Cerebellar nuclear complex (tissue), 1 donor: ENCODE measurements around the gene TRANK1.
A peak's percentile ranks its signal among the peaks of the same experiment; 100 is the strongest.
"Not testable (repeated sequence)": the region's sequence is repeated elsewhere in the genome, so short reads cannot be mapped to it uniquely, and the experiment has no call there.

ENCODE experiments used
- DNase-seq, 2 experiments: peaks; one replicate each; lab custom pipeline; 2025; lab: John Stamatoyannopoulos, UW

Gene TRANK1

DNA sequence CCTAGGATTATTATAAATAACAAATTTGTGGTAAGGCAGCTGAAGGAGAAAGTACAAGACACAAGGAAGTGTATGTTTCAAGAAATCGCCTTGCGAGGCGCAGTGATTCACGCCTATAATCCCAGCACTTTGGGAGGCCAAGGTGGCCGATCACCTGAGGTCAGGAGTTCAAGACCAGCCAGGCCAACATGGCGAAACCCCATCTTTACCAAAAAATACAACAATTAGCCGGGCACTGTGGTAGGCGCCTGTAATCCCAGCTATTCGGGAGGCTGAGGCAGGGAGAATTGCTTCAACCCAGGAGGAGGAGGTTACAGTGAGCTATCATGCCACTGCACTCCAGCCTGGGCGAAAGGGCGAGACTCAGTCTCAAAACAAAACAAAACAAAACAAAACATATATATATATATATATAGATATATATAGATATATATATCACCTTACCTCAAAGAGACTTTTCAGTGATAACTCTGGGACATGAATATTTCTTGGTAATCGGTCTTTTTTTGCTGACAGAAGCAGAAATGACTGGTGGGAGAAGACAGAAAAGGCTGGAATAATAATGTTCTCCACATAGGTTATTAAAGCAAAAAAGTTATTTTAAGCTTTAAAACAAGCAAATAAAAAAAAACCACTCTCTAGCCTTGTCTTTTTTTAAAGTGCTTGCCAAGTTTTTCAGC, 52.3 kb downstream of the TRANK1 start:
- no peak for DNase-seq

DNA sequence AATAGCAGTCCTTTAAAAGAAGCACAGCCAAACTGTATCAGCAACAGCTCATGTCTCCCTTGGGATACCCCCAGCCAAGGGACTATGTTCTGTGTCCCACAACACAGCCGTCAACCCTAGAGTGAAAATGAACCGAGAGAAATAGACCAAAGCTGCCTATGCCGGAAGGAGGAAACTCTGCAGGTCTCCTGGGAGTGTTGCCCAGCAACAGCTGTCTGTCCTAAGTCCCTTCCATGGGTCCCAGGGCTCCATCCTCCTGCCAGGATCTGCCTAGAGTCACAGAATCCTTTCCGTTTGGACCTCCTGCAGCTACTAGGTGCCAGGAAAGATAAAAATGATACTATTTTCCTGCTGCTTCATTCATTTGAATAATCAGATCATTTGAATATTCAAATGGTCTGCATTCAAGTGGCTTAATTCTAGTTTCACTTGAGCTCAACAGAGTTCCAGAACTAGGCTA, 53.1 kb downstream of the TRANK1 start:
- no peak for DNase-seq

DNA sequence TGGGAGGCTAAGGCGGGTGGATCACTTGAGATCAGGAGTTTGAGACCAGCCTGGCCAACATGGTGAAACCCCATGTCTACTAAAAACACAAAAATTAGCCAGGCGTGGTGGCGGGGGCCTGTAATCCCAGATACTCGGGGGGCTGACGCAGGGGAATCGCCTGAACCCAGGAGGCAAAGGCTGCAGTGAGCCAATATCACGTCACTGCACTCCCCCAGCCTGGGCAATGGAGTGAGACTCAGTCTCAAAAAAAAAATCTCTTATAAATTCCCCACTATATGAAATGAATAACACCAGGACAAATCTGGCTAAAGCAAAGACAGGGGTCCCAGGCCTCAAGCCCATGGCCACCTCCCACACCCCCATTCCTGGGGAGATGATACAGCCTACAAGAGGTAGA, 53.8 kb downstream of the TRANK1 start:
- not testable (repeated sequence) for DNase-seq

DNA sequence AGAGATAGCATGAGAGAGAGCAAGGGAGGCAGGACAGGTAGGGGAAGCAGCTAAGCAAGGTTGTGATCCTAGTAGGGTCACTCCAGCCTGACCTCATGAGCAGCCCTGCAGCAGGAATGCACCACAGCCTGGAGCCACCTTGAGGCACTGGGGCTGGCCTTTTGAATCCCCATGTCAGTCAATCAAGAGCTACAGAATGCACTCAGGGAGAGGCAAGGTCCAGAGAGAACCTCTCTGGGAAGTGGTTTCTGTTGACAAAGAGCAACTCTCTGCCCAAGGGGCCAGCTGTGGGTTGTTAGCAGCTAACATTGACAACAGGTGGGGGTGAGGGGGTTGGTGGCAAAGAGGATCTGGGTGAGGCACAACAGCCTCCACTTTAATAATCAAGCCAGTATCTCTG, 54.6 kb downstream of the TRANK1 start:
- DNase-seq, result no peak

DNA sequence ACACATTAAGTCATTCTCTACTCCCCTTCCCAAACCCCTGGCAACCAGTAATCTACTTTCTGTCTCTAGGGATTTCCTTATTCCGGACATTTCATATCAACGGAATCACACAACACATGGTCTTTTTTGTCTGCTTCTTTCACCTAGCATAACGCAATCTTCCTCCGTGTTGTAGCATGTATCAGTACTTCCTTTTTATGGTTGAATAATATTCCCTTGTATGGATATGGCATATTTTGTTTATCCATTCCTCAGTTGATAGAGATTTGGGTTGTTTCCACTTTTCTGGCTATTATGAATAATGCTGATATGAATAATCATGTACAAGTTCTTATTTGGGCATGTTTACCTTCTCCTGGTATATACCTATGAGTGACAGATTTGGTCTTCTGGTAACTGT, 63.1 kb downstream of the TRANK1 start:
- no peak for DNase-seq

DNA sequence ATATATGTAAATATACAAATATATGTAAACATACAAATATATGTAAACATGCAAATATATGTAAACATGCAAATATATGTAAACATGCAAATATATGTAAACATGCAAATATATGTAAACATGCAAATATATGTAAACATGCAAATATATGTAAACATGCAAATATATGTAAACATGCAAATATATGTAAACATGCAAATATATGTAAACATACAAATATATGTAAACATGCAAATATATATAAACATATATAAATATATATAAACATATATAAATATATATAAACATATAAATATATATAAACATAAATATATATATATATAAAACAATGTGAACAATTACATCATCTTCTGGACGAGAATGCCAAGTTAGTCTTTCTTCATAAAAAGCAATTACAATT, 65.0 kb downstream of the TRANK1 start:
- DNase-seq, result not testable (repeated sequence)

DNA sequence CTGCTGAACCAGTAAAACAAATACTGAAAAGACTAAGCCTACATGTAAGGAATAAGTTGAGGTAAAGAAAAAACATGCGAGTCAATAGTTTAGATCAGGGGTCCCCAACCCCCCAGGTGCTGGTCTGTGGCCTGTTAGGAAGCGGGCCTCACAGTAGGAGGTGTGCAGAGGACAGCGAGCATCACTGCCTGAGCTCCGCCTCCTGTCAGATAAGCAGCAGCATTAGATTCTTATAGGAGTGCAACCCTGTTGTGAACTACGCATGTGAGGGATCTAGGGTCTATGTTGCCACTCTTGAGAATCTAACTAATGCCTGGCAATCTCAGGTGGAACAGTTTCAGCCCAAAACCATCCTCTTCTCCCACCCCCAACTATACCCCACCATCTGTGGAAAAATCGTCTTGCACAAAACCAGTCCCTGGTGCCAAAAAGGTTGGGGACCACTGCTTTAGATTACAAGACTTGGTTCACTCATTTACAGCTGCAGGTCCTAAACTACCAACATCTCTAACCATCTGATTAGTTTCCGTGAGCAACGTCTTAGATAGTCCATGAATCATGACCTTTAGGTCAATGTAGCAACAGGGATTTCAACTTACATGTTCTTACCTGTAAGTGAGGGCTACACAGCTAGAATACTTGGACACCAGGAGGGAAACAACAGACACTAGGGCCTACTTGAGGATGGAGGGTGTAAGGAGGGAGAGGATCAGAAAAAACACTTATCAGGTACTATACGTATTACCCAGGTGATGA, 66.7 kb downstream of the TRANK1 start:
- no peak for DNase-seq

DNA sequence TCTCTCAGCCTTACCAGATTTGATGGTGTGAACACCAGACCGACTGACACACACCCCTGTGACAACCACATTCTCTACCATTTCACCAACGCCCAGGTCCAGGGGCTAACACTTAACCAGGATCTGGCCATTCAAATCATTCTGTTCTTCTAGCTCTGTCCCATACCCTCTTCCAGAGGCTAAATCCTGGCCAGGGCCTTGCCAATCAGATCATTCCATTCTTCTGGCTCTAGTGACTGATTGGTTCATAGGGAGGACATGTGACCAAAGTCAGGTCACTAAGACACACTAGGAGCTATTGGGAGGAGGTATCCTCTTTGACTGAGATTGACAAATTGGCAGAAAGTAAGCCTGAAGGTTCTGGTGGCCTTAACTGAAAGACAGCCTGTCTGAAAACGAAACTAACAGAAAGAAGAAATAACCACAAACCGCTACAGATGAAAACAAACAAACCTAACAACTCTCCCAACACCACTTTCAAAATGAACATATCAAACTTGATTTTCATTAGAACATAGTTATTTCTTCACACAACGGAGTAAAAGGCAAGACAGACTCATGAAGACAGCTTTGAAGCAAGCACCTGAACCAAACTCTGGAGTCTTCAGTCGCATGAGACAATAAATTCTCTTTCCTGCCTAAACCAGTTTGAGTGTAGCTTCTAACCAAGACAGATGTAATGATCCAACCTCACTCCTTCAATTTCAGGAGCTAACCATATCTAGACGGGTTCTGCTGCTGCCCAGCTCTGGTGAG, 68.5 kb downstream of the TRANK1 start:
- DNase-seq, result no peak

DNA sequence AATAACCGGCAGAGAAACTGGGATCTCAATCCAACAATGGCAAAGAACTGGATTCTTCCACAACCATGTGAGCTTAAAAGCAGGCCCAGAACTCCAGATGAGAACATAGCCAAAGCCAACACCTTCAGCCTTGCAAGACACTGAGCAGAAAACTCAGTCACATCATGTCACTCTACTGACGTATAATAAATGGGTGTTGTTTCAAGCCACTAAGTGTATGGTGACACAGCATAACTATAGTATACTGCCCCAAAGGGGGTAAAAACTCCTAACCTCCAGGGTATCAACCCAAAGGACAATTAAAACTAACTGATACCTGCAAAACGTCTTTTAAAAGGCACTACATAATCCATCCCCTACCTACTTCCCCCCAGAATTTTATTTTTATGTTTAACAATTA, 69.5 kb downstream of the TRANK1 start:
- no peak for DNase-seq

DNA sequence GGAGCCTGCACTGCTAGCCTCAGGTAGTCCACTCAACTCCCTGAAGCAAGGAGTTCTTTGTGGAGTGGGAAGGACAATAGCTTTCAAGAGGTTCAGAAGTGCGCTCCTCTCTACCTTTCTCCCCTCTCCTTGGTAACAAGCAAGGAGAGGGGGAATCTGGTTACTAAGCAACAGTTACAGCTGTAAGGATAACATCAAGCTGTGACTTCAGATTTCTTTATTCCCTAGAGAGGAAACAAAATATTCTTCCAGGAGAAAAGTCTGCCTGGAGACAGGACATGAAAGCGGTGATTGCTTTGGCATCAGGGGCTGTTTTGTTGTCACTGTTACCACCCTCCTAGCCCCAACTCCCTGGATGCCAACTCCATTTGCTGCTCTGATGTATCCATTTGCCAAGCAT, 70.4 kb downstream of the TRANK1 start:
- DNase-seq, result no peak

DNA sequence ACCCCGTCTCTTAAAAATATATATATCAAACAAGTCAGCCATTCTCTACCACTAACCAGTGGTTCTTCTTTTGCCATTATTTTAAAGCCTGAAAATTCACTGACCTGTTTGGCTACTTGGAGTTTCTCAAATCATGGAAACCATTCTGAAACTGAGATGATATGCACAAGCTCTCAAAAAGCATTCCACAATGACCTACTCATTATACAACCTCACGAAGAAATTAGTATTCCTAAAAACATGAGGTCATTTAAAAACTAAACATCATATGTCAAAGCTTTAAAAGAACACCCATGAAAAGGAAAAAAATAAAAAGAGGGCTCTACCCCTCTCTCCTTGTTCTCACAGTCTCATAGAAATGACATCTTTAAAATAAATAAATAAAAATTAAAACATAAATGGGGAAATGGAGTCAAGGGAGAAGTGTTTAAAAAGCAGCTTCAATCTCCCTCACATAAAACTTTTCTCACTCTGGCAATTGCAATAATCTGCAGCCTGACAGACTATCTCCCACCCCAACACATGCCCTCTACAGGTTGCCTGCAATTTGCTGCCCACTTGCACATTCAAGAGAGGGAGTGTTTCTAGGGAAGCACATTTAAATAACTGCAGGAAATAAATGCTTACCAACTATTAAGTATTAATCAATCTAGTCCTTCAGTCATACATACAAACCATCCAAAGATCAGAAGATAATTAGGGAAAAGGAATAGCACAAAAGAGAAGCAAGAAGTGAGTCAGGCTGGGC, 73.3 kb downstream of the TRANK1 start:
- DNase-seq, result no peak

DNA sequence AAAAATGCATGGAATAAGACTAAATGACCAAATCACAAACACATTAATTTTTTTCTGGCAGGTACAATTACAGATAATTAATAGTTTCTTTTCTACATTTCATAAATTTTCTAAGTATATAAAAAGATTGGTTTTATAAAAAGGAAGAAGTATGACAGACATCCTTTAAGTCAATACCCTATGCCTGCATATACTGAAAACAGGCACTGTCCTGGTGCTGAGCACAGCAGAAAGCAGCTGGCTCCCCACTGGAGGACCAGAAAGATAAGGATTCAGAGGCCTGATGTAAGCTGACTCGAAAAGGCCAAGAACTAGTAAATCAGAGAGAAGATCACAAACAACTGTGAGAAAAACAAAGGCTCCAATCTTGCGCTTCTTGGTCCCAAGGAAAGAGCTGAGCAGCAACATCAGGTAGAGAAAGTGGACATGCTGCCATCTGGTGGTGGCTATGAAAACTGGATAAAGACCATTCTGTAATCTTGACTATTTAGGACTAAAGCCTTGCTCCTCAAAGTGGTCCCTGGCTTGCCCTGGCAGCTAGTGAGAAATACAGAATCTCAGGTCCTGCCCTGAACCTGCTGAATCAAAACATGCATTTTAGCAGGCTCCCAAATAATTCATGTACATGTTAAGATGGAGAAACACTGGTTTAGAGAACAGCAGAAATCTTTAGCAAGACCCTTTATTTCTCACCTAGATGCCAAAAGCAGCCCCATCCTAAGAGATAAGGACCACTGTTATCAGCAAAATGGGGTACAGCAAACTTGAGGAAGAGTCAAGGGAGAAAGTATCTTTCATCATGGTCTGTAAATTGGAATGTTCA, 76.0 kb downstream of the TRANK1 start:
- DNase-seq, result peak in 1 of 2 experiments; percentile 23

DNA sequence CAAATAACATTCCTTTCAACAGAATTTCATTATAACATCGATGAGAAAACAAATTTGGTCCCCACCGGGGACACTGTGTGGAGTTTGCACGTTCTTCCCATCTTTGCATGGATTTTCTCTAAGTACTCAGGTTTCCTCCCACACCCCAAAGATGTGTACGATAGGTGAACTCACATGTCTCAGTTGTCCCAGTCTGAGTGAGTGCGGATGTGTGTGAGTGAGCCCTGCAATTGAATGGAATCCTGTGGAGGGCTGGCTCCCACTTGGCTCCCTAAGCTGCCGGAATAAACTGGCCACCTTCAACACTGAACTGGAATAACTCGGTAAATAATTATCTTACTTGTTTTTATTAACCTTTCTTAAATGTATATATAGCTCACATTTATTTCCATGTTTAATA, 77.0 kb downstream of the TRANK1 start:
- DNase-seq, result no peak

DNA sequence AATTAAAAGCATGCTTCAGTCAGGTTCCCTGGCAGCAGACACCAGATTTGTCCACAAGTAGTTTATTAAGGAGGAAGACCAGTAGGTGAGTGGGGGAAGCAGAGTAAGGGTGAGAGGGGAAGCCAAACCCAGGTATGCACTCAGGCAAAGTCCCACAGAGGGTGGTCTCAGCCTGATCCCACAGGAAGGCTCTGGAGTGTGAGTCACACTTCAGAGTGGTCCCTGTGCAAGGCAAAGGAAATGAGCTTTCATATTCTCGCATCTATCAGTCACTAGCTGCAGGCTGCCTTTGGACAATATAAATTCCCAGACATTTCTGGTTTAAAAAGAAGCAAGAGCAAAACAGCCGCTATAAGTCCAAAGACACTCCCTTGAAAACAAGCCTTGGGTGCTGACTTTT, 78.5 kb downstream of the TRANK1 start:
- no peak for DNase-seq

DNA sequence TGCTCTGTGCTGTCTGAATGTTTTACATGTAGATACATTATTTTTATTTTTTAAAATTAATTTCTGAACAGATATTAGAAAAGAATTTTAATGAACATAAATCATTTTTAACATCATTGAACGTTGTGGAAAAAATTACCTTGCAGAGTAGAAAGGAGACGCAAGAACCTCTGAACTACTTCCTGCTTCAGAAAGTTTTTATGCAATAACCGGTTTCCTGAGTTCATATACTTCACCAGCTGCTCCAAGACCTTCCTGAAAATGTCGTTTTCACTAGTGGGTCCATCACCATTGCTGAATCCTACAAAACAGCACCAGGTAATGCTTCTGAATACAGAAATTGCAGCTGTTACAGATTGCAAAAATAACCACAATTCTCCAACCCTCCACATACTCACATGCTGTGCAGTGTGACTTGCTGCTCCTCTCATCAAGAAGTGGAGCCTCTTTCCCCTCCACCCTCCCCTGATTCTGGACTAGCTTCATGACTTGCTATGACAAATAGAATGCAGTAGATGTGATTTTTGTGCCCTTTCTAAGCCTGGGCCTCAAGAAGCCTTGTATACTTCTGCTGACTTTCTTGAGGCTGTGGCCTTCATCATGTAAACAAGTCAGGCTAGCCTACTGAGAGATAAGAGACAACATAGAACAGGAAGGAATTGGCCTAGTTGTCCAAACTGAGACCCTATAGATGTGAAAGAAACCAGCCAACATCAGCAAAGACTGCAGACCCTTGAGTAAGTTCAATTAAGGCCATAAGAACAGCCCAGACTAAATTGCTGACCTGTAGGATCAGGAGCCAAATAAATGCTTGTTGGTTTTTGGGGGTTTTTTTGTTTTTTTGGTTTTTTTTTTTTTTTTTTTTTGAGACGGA, 80.4 kb downstream of the TRANK1 start:
- no peak for DNase-seq

DNA sequence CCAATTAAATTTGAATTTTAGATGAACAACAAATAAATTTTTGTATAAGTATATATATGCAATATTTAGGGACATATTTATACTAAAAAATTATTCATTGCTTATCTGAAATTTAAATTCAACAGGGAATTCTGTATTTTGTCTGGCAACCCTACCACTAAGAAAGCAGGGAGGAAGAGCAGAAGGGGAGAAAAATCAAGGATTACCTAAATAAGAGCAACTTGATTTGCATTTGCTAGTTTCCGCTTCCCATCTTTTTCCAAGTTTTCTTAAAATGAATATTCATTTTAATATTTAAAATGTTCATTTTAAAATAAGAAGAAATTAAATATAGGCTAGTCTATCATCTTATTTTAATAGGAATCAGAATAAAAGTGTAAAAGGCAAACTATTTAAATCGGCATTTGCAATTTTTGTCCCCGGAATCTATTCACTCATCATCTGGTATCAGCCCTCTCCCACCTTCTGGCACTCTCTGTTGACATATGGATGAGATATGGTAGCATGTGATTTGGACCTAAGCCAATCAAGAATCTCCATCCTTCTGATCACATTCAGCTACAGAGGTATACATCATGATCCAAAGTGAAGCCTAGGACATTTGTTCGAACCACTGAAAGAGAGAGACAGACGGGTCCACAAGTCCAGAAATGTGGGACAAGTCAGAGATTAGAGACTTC, 82.6 kb downstream of the TRANK1 start:
- DNase-seq, result no peak

DNA sequence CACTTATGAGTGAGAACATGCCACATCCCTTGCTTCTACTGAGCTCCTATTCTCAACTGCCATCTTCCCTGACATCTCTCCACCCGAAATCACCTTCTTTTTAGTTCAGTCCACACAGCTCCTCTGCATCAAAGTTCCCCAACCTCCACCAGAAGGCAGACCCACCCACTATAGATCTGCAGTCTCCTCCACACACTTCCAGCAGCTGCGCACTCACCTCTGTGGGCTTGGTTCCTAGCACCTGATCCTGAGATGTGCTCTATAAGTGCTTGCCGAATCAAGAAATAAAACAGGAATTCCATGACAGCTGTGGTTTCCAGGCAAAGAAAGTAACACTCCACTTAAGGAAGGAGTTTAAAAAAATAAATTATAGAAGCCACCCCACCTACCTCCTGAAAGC, 85.4 kb downstream of the TRANK1 start:
- no peak for DNase-seq

DNA sequence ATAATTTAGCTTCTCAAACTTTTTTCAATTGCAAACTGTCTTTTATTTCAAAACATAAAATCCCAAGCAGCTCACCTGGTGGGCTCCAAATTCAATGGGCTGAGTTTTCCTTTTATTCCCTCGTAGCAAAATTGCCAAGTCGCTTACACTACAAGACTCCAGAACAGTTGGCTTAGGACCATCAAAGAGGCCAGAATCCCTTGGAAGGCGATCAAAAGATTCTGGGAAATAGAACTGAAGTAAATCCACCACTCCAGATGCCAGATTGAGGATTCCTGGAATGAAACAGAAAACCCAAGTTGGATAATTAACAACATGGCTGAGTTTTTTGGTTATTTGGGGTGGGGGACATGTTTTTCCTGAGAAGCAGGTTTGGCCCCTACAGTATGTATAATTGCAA, 92.8 kb downstream of the TRANK1 start:
- no peak for DNase-seq

DNA sequence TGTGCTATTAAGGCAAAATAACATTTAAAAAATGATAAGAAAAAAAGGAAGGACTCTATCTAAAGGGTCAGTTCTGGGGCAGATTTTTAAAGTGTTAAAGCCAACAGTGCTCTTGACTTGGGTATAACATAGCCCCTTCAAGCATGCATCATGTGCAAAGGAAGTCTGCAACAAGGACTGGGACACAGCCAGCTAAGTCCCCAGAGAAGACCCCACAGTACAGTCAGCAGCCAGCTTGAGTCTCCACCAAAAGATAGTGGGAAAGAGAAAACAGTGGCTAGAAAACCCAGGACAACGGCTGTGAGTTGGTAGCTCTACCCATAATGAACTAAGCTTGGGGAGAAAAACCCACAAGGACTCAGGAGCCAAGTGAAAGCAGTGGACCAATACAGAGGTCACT, 94.1 kb downstream of the TRANK1 start:
- no peak for DNase-seq

DNA sequence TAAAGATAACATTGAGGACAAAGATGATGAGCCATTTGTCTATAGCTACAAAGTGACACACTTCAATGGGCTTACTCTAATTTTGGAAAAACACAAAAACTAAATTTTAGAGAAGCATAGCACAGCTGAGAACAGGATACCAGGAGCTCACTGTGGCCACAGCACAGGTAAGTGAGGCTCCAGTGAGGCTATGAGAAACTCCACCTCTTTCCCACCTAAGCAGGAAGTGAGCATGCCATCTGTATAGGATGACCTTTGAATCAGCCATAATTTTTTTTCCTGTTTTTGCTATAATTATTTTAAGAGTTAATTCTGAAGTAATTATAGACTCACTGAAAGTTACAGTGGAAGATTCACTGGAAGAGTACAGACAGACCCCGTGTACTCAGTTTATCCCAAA, 98.4 kb downstream of the TRANK1 start:
- no peak for DNase-seq
